NCI-H345 treated with DMSO at 0.1 percent for 48 hours (cell line): Measurements from ENCODE around the gene WNT6.

Experiments
- DNase-seq: peaks from one replicate; lab custom pipeline; 2025; ENCODE audit not compliant: unreplicated experiment; lab: John Stamatoyannopoulos, UW

The WNT6 gene

GRCh38 chr2:218891275-218892135 is 31.9 kb downstream of the WNT6 start:
- DNase-seq: no peak

- peak; percentile 25 for DNase-seq
Measured at GRCh38 chr2:218892693-218893348, 33.2 kb downstream of the WNT6 start.

DNA sequence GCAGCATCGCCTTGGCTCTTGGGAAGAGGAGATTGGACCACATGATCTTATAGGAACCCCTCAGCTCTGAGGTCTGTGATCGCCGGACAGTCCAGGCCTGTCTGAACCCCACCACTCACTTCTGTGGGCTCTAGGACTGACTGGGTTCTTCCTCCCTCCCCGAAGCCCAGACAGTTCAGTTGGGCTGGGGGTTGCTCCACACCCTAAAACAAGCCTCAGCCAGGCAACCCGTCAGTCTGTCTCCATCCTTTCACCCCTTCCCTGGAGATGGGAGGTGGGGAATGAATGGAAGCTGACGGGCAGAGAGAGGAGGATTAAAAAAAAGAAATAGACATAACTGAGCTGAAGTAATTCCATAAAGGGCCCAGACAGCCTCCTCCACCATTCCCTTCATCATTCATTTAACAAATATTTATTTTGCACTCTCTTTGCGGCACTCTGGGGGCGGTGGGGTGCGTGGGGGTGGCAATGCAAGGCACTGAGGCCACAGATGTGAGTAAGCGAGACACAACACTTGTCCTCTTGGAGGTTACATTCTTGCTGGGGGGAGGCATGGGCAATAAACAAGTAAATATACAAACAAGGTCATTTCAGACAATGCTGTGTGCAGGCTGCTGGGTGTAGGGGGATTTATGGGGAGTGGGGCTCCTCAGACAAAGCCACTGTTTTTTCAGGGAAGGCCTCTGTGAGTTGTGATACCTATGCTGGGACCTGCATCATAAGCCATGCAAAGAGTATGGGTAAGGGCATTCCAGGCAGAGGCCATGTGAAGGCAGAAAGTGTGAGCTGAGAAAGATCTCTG is 33.9 kb downstream of the WNT6 start:
- no peak for DNase-seq

- DNase-seq: no peak
Measured at GRCh38 chr2:218894151-218894879, 34.7 kb downstream of the WNT6 start.

GRCh38 chr2:218894880-218895157 is 35.2 kb downstream of the WNT6 start:
- DNase-seq: no peak

DNA sequence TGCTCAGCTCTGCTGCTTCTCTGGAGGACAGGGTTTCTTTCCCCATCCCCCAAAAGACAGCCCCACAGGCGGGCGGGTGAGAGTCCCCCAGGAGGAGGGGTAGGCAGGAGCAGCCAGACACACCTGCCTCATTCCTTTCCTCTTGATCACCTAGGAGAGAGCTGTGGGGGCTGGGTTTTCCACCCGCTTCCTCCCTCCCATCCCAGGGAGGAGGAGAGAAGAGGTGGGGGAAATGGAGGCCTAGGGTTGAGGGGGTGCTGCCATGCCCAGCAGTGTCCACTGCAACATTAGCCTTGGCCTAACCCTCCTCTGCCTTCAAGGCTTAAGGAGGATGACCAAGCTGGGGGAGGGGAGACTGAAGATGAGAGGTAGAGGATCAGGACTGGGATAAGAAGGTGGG is 35.7 kb downstream of the WNT6 start:
- DNase-seq: no peak

DNA sequence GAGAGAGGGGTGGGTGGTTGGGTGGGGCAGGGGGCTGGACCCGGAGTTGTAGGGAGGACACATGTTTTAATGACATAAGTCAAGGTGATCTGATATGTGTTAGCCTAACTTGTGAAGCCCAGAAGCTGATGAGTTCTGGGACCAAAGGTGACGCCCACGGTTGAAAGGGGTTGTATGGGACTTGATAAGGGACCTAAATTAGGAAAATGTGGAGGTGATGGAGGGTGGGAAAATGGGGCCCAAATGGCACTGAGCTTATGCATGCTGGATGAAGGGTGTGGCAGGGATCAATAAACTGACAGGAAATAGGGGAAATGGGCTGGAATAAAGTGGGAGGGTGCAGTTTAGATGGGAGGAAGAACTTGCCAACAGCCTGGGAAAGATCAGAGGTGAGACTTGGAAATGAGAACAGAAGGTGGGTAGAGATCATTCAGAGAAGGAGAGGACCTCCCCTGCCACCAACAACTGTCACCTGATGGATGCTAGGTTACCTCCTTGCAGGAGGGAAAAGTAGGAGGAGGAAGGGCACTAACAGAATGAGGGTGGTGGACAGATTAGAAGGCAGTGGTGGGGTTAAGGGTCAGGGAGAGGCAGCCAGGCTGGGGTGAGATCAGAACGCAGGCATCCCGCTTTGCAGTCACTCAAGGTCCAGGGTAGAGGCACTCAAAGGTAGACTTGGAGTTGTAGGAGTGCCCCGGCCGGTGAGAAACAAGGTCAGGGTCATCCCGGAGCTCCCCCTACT is 36.3 kb downstream of the WNT6 start:
- no peak for DNase-seq

- DNase-seq: no peak
Measured at GRCh38 chr2:218896501-218897393, 37.1 kb downstream of the WNT6 start.

GRCh38 chr2:218897394-218898108 is 37.9 kb downstream of the WNT6 start:
- DNase-seq: no peak

DNA sequence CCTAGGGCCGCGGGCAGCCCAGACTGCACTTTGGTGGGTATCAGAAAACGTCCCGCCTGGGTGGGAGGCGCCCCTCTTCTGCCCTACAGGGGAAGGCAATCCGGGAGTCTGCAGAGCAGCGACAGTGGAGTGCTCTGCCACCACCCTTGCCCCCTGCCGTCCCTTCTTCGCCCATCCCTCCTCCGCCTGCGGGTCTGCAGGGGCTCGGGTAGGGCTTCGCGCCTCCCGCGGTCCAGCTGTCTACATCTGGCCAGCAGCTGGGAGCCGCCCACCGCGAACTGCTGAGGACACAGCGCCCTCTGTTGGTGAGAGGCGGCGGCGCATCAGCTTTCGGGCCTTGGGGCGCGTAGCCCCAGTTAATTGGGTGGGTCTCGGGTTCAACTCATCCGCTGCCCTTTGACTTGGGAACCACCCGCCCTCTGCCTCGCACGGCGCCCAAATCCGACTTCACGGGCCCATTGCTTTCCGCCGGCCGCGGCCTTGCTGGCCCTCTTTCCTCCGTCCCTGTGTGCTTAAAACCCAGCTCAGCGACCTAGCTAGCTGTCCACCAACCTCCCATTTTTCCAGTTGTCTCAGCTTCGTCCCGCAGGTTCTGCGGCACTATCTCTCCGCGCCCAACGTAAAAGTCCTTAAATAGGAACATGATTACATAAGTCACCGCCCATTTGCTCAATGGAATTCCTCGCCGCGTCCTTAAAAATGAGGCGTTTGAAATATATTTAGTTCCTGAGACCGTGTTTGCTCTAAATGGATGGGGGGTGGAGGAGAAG is 38.7 kb downstream of the WNT6 start:
- peak; percentile 32 for DNase-seq

- DNase-seq: no peak
Measured at GRCh38 chr2:218899147-218899546, 39.5 kb downstream of the WNT6 start.

DNA sequence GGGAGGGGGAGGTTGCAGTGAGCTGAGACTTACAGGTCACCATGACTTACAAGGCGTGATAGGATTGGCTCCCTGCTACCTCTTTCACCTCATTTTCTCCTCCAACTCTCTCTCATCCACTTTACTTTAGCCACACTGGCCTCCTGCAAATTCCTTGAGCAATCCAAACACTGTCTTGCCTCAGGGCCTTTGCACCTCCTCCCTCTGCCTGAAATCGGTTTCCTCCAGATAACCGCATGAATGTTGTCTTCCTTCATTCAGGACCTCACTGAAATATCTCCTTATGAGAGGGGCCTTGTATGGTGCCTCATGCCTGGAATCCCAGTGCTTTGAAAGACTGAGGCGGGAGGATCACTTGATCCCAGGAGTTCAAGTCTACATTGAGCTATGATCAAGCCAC is 42.8 kb downstream of the WNT6 start:
- DNase-seq: no peak

GRCh38 chr2:218904176-218904575 is 44.6 kb downstream of the WNT6 start:
- no peak for DNase-seq

DNA sequence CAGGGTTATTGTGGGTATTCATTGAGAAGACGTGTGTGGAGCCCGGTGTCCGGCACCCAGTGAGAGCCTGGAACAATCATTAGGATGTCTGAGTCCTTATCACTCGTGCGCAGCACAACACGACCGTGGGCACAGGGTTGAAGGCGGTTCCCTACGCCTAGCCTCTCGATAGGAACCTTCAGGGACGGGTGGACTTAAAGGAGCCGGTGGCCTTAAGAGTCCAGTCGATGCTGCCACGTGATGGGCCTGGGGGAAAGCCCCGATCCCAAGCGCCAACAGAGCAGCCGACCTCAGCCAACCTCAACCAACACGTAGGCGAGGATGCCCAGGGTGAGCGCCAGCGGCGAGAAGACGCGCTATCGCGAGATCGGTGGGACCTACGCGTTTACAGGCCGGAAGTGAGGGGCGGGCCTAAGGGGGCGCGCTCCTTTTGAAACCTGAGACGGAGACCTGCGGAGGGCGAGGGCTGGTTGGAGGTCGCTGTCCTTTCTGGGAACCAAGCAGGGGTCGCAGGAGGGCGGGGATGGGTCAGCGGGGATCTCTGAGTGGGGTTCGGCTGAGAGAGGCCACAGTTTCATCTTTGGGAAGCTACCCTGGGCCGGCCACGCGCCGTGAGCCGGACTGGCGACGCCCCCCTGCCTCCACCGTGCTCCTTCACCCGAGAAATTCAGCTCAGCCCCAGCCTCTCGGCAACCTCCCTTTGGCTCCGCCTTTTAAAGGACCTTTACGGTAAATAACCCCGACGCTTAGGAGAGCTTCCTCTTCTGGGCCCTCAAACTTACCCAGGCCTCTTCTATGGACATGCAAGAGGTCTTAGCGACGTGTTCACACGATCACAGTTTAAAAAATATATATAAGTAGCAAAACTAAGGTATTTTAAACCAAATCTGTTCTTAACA is 49.4 kb downstream of the WNT6 start:
- peak; percentile 85 for DNase-seq

DNA sequence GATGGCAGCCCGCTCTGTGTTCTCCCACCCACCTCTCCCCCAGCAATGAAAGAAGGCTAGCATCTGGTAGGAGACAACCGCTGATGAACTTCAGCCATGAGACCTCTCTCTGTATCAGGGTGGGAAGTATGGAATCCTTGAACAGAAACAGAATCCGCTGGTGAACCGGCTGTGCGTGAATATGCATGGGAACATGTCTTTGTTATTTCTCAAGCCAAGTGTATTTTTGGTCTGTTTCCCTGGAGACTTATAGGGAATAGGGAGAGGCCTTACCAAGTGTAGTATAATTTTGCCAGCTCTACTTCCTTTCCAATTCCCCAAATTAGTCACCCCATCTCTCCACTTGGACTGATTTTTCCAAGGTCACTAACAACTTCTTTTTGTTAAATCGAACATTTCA is 51.1 kb downstream of the WNT6 start:
- no peak for DNase-seq

DNA sequence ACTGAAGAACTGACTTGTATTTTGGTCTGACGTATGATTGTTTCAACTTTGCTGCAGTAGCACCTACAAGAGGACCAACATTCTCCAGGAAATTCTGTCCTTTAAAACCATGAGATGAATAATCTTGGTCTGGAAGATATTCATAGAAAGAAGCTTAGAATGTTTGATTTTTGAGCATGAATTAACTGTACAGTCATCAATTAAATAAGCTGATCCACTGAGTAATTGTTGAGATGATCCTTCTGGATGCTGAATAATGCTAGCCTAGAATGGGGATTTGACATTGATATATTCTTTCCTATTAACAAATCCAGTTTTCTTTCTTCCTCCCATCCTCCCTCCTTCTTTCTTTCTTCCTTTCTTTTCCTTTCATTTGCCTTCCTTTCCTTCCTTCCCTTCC is 60.9 kb downstream of the WNT6 start:
- DNase-seq: no peak
